ENCODE data around the gene ANKRD28. TPM values are rescaled to one million over a fixed set of nuclear protein-coding genes. Genes with fewer than 3 reads are reported as not detected.

ANKRD28 gene
- total and polyA plus RNA-seq, 2 of the 4 experiments (the other 2 are of a cell fraction), result 52.6 to 211 TPM

GRCh38 chr3:15750879-15751278 lies 46.9 kb downstream of the ANKRD28 start:
- H3K4ac ChIP-seq (ENCODE audit: low read depth, low read length), result peak overlapping the region; percentile 7; the same call in 1 of the 2 replicates
- no CpG with 5 or more reads among the region's 2 CpGs for WGBS, 2 experiments (ENCODE audit: extremely low coverage in 2 of 2, insufficient read length in 1 of 2)
- H3K27me3 ChIP-seq (ENCODE audit: control insufficient read depth, insufficient read depth, low read length), result no peaks in the 10 kb centered on the region
- dilution Hi-C loops (cut with HindIII; ENCODE audit: low sequenced_read_pairs, unreplicated experiment) (no loop called here), in situ Hi-C loops (cut with MboI; ENCODE audit: low sequenced_read_pairs) (no loop called here), intact Hi-C loops (cut with micrococcal nuclease) (loop anchor here (2.0 kb wide), 1 partner anchor 18 kb away; no protein-coding TSS in a partner anchor)
- peaks cover 9% of the 10 kb centered on the region for H3K9me1 ChIP-seq (ENCODE audit: insufficient read depth, low read length)
- ChIA-PET POLR2A (ENCODE audit: unreplicated experiment) (no interaction called here), CTCF (interaction anchor here (1.2 kb wide), 1 partner anchor 120 kb away, joined by 4 read pairs; no protein-coding TSS in a partner anchor)
- H2AK5ac ChIP-seq (ENCODE audit: low read depth, low read length), result no peak overlapping the region
- H3K4me3 ChIP-seq (ENCODE audit: insufficient read depth, low read depth, low read length), result no peak overlapping the region
- no peak overlapping the region for H3K4me2 ChIP-seq (ENCODE audit: low read depth, low read length)
- no peak overlapping the region for H2BK120ac ChIP-seq (ENCODE audit: low read depth, low read length)
- peak overlapping the region; percentile 98 for H2BK5ac ChIP-seq (ENCODE audit: low read depth, low read length, poor library complexity, severe bottlenecking)
- H2BK20ac ChIP-seq (ENCODE audit: low read depth, low read length), result no peak overlapping the region
- peak overlapping the region; percentile 88; the same call in 1 of the 2 replicates for H3K27ac ChIP-seq (ENCODE audit: insufficient read depth, low read length)
- no peak overlapping the region for H3K14ac ChIP-seq (replicated peaks; ENCODE audit: low read depth, low read length)
- ATAC-seq (ENCODE audit: low read depth) (no peak), DNase-seq (no peak)
- no peak overlapping the region for H3K56ac ChIP-seq (ENCODE audit: extremely low read depth, insufficient read depth, low read length)
- H3K9me3 ChIP-seq (ENCODE audit: control insufficient read depth, insufficient read depth, low read length), result no peaks in the 10 kb centered on the region
- no peak overlapping the region for H2AFZ ChIP-seq (replicated peaks; ENCODE audit: low read length, poor library complexity)
- H4K20me1 ChIP-seq (ENCODE audit: insufficient read depth, low read length), result peaks cover 3% of the 10 kb centered on the region; the same call in 1 of the 2 replicates
- H3K79me1 ChIP-seq (ENCODE audit: low read depth in 1 of 2, low read length in 2 of 2), result peaks cover 27 to 42% of the 10 kb centered on the region in 2 experiments
- no TSS peak for BruUV-seq (replicated peaks)
- TF ChIP-seq MAZ (IDR thresholded peaks at IDR 0.05; ENCODE audit: borderline replicate concordance, low read depth, low read length), result no peak
- H3K23ac ChIP-seq (ENCODE audit: low read depth, low read length), result no peak overlapping the region; the same call in 1 of the 2 replicates
- no peak overlapping the region; a peak in 2 of 4 replicates for H4K8ac ChIP-seq (ENCODE audit: low read depth in 2 of 2, low read length in 2 of 2)
- H3K4me1 ChIP-seq (ENCODE audit: control insufficient read depth, insufficient read depth, low read length), result peaks cover 14% of the 10 kb centered on the region
- H3K9ac ChIP-seq (ENCODE audit: low read depth, low read length), result no peak overlapping the region
- no peak overlapping the region for H4K5ac ChIP-seq (ENCODE audit: low read depth, low read length)
- H3K36me3 ChIP-seq (ENCODE audit: control insufficient read depth, insufficient read depth, low read length), result peaks cover 12% of the 10 kb centered on the region
- no peak overlapping the region for H2BK15ac ChIP-seq (ENCODE audit: low read depth, low read length)
- no peak overlapping the region for H4K91ac ChIP-seq (ENCODE audit: insufficient read depth, low read depth, low read length)
- no peak overlapping the region for H2AK9ac ChIP-seq (replicated peaks; ENCODE audit: low read depth, low read length, poor library complexity)
- peak overlapping the region; percentile 39; the same call in 1 of the 2 replicates for H3K18ac ChIP-seq (ENCODE audit: low read depth, low read length)

Data from IMR-90 (cell line).